ENCODE data around the gene CPA4. TPM values are rescaled to one million over a fixed set of nuclear protein-coding genes. Genes with fewer than 3 reads are reported as not detected.

The CPA4 gene
- total and polyA plus RNA-seq, 2 experiments from 2014 or later = not detected

DNA sequence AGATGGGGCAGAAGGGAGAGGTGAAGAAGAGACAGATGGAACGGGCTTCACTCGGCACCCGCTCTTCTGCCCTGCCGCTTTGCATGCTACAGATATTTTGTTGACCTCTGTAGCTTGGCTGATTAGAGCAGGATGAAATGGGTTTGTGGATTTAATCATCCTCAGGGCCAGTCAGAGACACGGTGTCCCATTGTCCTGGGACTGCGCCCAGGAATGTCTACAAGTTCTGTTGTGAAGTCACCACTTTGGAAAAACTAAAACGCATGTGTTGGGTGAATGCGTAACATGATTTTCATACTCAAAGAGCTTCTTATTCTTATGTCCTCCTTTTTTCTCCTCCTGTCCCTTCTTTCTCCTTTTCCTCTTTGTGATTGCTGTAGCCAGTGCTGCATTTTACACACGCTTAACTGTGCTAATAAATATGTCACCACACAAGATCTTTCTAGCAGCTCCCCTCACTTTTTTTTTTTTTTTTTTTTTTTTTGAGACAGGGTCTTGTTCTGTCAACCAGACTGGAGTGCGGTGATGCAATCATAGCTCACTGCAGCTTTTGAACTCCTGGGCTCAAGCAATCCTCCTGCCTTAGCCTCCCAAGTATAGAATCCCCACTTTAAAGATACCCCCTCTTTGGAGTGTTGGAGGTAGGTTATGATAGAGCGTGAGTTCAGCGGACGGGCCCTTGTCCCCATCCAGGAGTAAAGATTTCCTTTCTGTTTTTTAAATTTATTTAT lies 3.4 kb downstream of the CPA4 start:
- H3K4me1 Mint-ChIP-seq = no peaks in the 10 kb centered on the region

More for the DNA sequence above, 3.4 kb downstream of the CPA4 start:
- Histone ChIP-seq H3K9me2 (ENCODE audit: insufficient read depth) (peaks cover 7% of the 10 kb centered on the region; the same call in 1 of the 2 replicates), H3F3A (replicated peaks; ENCODE audit: low read depth) (no peaks in the 10 kb centered on the region), H3K4me3 (no peak overlapping the region), H3K4me2 (no peak overlapping the region), H4K20me1 (replicated peaks; ENCODE audit: insufficient read depth) (no peaks in the 10 kb centered on the region), H3K27ac (ENCODE audit: low read depth) (no peak overlapping the region), H3K79me2 (replicated peaks; ENCODE audit: insufficient read depth) (no peaks in the 10 kb centered on the region), H3K27me3 (ENCODE audit: insufficient read depth) (no peaks in the 10 kb centered on the region), H3K4me1 (ENCODE audit: insufficient read depth) (no peaks in the 10 kb centered on the region), H3K36me3 (ENCODE audit: insufficient read depth) (no peaks in the 10 kb centered on the region), H2AFZ (no peak overlapping the region)
- Mint-ChIP-seq H3K9me3 (no peaks in the 10 kb centered on the region), H3K27me3 (ENCODE audit: insufficient read depth, low read depth, poor library complexity) (peaks cover 5% of the 10 kb centered on the region), H3K27ac (no peak overlapping the region), H3K4me3 (no peak overlapping the region), H3K36me3 (ENCODE audit: low read depth) (no peaks in the 10 kb centered on the region)
- TF ChIP-seq, protein P1, sequence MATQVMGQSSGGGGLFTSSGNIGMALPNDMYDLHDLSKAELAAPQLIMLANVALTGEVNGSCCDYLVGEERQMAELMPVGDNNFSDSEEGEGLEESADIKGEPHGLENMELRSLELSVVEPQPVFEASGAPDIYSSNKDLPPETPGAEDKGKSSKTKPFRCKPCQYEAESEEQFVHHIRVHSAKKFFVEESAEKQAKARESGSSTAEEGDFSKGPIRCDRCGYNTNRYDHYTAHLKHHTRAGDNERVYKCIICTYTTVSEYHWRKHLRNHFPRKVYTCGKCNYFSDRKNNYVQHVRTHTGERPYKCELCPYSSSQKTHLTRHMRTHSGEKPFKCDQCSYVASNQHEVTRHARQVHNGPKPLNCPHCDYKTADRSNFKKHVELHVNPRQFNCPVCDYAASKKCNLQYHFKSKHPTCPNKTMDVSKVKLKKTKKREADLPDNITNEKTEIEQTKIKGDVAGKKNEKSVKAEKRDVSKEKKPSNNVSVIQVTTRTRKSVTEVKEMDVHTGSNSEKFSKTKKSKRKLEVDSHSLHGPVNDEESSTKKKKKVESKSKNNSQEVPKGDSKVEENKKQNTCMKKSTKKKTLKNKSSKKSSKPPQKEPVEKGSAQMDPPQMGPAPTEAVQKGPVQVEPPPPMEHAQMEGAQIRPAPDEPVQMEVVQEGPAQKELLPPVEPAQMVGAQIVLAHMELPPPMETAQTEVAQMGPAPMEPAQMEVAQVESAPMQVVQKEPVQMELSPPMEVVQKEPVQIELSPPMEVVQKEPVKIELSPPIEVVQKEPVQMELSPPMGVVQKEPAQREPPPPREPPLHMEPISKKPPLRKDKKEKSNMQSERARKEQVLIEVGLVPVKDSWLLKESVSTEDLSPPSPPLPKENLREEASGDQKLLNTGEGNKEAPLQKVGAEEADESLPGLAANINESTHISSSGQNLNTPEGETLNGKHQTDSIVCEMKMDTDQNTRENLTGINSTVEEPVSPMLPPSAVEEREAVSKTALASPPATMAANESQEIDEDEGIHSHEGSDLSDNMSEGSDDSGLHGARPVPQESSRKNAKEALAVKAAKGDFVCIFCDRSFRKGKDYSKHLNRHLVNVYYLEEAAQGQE (IDR thresholded peaks at IDR 0.05; ENCODE audit: unreplicated experiment) = no peak
- TF ChIP-seq ZNF331 (CRISPR knock-in tag; IDR thresholded peaks at IDR 0.05; ENCODE audit: low read depth) (no peak), CREB1 (CRISPR knock-in tag; IDR thresholded peaks at IDR 0.05; ENCODE audit: low read depth) (no peak), NANOG (IDR thresholded peaks at IDR 0.05; ENCODE audit: borderline replicate concordance) (no peak)
- TF ChIP-seq, protein P2, sequence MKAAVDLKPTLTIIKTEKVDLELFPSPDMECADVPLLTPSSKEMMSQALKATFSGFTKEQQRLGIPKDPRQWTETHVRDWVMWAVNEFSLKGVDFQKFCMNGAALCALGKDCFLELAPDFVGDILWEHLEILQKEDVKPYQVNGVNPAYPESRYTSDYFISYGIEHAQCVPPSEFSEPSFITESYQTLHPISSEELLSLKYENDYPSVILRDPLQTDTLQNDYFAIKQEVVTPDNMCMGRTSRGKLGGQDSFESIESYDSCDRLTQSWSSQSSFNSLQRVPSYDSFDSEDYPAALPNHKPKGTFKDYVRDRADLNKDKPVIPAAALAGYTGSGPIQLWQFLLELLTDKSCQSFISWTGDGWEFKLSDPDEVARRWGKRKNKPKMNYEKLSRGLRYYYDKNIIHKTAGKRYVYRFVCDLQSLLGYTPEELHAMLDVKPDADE (IDR thresholded peaks at IDR 0.05) = no peak
- TF ChIP-seq, protein P3, sequence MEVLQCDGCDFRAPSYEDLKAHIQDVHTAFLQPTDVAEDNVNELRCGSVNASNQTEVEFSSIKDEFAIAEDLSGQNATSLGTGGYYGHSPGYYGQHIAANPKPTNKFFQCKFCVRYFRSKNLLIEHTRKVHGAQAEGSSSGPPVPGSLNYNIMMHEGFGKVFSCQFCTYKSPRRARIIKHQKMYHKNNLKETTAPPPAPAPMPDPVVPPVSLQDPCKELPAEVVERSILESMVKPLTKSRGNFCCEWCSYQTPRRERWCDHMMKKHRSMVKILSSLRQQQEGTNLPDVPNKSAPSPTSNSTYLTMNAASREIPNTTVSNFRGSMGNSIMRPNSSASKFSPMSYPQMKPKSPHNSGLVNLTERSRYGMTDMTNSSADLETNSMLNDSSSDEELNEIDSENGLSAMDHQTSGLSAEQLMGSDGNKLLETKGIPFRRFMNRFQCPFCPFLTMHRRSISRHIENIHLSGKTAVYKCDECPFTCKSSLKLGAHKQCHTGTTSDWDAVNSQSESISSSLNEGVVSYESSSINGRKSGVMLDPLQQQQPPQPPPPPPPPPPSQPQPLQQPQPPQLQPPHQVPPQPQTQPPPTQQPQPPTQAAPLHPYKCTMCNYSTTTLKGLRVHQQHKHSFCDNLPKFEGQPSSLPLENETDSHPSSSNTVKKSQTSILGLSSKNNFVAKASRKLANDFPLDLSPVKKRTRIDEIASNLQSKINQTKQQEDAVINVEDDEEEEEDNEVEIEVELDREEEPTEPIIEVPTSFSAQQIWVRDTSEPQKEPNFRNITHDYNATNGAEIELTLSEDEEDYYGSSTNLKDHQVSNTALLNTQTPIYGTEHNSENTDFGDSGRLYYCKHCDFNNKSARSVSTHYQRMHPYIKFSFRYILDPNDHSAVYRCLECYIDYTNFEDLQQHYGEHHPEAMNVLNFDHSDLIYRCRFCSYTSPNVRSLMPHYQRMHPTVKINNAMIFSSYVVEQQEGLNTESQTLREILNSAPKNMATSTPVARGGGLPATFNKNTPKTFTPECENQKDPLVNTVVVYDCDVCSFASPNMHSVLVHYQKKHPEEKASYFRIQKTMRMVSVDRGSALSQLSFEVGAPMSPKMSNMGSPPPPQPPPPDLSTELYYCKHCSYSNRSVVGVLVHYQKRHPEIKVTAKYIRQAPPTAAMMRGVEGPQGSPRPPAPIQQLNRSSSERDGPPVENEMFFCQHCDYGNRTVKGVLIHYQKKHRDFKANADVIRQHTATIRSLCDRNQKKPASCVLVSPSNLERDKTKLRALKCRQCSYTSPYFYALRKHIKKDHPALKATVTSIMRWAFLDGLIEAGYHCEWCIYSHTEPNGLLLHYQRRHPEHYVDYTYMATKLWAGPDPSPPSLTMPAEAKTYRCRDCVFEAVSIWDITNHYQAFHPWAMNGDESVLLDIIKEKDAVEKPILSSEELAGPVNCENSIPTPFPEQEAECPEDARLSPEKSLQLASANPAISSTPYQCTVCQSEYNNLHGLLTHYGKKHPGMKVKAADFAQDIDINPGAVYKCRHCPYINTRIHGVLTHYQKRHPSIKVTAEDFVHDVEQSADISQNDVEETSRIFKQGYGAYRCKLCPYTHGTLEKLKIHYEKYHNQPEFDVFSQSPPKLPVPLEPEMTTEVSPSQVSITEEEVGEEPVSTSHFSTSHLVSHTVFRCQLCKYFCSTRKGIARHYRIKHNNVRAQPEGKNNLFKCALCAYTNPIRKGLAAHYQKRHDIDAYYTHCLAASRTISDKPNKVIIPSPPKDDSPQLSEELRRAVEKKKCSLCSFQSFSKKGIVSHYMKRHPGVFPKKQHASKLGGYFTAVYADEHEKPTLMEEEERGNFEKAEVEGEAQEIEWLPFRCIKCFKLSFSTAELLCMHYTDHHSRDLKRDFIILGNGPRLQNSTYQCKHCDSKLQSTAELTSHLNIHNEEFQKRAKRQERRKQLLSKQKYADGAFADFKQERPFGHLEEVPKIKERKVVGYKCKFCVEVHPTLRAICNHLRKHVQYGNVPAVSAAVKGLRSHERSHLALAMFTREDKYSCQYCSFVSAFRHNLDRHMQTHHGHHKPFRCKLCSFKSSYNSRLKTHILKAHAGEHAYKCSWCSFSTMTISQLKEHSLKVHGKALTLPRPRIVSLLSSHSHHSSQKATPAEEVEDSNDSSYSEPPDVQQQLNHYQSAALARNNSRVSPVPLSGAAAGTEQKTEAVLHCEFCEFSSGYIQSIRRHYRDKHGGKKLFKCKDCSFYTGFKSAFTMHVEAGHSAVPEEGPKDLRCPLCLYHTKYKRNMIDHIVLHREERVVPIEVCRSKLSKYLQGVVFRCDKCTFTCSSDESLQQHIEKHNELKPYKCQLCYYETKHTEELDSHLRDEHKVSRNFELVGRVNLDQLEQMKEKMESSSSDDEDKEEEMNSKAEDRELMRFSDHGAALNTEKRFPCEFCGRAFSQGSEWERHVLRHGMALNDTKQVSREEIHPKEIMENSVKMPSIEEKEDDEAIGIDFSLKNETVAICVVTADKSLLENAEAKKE (CRISPR knock-in tag; IDR thresholded peaks at IDR 0.05) = no peak
- no peak for DNase-seq (ENCODE audit: low spot score)
- ATAC-seq = no peak

All from GM23338 (cell line).